GM19193 (cell line): Measurements from ENCODE around the gene CDK10.
A peak's percentile ranks its signal among the peaks of the same experiment; 100 is the strongest.

ENCODE experiments used
- POLR2A ChIP-seq: IDR thresholded peaks from 4 replicates; pipeline ENCODE4 v1.6.1; 2011; ENCODE audit not compliant: insufficient read depth, insufficient read length; ENCODE audit errors: extremely low read depth

Gene CDK10

DNA sequence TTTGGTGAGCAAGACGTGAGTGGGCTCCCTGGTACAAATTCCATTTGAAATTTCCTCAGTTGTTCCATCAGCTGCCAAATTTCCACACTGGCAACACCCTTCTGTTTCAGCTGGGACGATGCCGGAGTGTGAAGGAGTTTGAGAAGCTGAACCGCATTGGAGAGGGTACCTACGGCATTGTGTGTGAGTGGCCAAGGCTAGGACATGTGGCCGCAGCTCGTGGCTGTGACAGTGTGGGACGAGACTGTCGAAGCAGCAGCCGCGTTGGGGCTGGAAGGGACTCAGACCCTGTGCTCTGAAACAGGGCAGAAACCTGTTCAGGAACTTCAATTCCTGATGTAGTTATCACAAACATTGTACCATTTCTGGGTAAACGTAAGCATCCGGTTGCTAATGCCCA, 2.7 kb downstream of the CDK10 start:
- no peak for TF ChIP-seq POLR2A

DNA sequence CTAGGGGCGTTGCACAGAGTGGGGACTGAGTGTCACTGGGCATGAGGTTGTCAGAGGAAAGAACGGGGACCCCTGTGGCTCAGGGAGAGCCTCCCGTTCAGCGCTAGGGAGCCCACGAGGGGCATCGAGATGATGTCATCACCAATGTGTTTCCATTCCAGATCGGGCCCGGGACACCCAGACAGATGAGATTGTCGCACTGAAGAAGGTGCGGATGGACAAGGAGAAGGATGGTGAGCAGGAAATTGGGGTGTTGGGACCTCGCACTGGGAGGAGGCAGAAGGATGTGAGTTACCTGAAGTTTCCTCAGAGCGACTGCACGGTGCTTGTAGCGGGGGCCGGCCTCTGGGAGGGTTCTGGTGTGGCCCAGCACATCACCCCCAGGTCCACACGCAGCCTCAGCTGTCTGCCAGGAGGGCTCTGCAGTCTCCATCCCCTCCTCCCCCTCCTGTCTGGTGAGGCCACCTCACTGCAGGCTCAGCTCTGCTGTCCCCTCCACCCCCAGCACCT, 4.0 kb downstream of the CDK10 start:
- TF ChIP-seq POLR2A, result no peak

DNA sequence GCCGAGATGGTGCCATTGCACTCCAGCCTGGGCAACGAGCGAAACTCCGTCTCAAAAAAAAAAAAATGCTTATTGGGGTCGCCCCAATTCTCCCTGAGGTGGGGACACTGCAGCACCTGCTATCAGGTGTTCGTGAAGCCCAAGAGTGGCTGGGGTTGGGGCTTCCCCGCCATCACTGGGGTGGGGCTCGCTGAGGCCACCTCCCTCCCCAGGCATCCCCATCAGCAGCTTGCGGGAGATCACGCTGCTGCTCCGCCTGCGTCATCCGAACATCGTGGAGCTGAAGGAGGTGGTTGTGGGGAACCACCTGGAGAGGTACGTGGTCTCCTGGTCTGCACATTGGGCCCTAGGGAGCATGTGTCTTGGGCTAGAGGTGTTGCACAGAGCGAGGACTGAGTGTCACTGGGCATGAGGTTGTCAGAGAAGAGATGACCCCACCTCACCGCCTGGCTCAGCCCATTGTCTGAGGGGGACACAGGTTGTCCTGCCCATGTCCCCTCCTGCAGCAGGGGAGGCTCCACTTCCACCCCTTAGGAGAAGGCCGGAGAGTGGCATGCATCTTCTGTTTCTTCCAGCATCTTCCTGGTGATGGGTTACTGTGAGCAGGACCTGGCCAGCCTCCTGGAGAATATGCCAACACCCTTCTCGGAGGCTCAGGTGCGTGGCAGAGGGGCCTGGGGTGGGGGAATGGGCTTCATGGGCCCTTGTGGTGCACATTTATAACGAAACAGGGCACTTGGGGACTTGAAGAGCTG, 4.9 kb downstream of the CDK10 start:
- TF ChIP-seq POLR2A, result no peak

DNA sequence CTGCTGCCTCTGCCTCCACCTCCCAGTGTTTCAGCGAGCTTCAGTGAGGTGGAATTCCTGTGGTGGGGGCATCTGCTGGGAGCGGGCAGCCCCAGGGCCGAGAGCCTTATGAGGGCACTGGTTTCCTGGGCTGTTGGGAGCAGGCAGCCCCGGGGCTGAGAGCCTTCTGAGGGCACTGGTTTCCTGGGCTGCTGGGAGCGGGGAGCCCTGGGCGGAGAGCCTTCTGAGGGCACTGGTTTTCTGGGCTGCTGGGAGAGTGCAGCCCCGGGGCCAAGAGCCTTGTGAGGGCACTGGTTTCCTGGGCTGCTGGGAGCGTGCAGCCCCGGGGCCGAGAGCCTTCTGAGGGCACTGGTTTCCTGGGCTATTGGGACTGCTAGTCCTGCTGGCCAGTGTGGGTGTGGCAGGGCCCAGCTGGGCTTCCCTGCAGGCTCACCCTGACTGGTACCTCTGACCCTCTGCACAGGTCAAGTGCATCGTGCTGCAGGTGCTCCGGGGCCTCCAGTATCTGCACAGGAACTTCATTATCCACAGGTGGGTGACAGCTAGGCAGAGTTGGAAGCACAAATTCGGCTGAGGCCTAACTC, 5.6 kb downstream of the CDK10 start:
- no peak for TF ChIP-seq POLR2A

DNA sequence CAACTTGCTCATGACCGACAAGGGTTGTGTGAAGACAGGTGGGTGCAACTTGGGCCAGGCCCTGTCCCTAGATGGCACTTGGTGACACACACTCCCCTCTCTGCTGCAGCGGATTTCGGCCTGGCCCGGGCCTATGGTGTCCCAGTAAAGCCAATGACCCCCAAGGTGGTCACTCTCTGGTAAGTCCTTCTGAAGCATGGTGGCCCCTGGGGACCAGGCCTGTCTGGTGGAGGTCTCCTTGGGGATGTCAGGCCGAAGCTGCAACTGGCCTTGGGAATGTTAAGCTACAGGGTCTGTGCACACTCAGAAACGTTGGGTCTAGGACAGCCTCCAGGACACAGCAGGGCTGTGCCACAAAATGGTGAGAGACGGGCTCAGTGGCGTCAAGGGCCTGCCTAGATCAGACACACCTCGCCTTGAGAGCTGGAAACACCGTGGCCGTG, 6.8 kb downstream of the CDK10 start:
- TF ChIP-seq POLR2A, result no peak

DNA sequence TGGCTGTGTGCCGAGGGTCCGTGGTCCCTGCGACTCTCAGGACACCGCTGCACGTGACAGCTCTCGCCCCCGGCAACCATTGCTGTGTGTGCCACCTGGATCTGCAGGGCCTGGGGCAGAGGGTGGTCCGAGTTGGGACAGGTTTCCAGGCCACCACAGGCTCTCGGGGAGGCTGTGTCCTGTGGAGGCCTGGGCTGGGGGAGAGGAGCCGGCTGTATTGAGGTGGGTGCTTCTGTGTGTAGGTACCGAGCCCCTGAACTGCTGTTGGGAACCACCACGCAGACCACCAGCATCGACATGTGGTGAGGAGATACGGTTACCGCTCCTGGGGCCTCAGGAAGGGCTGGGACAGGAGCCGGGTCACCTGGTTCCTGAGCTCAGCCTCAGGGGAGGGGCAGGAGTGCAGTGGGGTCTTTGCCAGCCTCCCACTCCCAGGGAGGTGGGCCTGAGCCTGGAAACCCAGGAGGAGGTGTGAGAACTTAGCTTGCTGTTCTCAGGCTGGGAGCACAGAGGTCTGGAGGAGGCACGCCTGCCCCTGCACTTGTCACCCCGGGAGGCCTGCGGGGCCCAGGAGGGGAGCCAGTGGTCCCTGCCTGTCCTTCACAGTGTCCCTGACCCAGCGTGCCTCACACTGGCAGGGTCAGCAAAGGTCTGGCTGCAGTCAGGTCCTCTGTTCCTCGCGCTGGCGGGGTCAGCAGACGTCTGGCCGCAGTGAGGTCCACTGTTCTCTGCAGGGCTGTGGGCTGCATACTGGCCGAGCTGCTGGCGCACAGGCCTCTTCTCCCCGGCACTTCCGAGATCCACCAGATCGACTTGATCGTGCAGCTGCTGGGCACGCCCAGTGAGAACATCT, 7.7 kb downstream of the CDK10 start:
- no peak for TF ChIP-seq POLR2A

DNA sequence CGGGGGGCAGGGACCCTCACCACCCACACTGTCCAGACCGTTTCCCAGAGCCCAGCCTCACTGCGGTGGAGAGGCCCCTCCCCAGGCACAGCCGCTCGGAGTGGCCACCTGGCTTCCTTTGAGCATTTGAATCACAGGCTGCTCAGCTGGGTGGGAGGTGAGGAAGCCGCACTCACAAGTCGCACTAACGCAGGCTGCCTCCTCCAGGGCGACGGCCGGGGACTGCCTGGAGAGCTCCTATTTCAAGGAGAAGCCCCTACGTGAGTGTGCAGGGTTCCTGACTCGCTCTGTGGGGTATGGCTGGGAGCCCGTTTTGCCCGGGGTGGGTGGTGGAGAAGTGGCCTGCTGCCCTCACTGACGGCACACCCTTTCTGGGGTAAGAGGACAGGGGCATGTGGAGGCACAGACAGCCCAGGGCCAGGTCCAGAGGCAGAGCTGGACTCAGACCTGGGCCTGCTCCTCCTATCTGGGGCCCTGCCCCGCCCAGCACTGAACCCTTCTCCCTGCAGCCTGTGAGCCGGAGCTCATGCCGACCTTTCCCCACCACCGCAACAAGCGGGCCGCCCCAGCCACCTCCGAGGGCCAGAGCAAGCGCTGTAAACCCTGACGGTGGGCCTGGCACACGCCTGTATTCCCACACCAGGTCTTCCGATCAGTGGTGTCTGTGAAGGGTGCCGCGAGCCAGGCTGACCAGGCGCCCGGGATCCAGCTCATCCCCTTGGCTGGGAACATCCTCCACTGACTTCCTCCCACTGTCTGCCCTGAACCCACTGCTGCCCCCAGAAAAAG, 8.8 kb downstream of the CDK10 start:
- no peak for TF ChIP-seq POLR2A

DNA sequence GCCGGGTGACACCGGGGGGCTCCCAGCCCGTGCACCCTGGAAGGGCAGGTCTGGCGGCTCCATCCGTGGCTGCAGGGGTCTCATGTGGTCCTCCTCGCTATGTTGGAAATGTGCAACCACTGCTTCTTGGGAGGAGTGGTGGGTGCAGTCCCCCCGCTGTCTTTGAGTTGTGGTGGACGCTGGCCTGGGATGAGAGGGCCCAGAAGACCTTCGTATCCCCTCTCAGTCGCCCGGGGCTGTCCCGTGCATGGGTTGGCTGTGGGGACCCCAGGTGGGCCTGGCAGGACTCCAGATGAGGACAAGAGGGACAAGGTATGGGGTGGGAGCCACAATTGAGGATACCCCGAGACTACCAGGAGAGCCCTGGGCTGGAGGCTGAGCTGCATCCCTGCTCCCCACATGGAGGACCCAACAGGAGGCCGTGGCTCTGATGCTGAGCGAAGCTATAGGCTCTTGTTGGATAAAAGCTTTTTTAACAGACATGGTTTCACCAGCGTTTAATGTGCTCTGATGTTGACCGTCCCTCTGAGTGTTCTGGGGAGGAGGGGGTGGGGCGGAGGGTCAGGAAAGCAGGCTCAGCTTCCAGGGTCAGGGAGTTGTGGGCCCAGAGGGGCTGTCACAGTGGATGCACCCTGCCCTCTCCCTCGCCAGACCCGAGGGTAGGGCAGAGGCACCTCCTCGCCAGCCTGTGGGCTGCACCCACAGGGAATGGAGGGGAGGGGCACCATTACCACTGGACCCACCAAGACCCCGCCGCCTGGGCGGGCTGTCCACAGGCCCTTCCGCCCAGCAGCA, 9.6 kb downstream of the CDK10 start:
- TF ChIP-seq POLR2A, result no peak

DNA sequence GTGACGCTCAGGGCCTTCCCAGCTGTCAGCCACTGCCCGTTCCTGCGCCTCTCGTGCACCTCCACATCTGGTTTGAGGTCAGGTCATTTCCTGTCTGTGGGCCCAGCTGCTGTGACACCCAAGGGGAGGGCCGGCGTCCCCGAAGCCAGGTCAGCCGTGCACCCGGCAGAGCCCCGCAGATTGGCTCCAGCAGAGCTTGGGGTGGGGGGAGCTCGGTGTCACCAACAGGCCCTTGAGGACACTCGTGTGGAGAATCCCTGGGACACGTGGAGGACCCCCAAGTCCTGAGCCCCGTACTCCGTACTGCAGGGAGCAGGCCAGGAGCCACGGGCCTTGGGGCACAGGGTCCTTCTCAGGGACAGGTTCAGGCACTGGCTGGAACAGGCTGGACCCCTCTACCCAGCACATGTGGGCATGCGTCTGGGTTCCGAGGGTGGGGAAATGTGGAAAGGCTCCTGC, 10.2 kb downstream of the CDK10 start:
- TF ChIP-seq POLR2A, result peak; percentile 30

DNA sequence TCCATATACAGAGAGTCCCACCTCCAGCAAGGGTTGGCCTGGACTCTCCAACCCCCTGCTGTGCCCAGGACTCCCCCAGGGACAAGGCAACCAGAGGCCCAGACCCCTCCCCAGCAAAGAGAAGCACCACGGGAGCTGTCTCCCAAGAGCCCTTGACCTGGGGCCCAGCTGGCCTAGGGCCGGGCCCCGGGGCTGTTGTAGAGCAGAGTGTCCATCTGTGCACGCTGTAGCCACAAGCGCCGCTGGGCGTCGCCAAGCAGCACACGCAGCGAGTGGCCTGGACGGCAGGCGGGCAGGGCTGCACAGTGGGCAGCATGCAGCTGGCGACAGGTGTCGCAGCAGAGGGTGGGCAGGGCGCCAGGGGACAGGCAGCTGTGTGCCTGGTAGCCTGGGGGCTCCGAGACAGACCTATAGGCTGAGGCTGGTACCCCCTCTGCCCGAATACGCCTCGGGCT, 10.7 kb downstream of the CDK10 start:
- TF ChIP-seq POLR2A, result no peak

DNA sequence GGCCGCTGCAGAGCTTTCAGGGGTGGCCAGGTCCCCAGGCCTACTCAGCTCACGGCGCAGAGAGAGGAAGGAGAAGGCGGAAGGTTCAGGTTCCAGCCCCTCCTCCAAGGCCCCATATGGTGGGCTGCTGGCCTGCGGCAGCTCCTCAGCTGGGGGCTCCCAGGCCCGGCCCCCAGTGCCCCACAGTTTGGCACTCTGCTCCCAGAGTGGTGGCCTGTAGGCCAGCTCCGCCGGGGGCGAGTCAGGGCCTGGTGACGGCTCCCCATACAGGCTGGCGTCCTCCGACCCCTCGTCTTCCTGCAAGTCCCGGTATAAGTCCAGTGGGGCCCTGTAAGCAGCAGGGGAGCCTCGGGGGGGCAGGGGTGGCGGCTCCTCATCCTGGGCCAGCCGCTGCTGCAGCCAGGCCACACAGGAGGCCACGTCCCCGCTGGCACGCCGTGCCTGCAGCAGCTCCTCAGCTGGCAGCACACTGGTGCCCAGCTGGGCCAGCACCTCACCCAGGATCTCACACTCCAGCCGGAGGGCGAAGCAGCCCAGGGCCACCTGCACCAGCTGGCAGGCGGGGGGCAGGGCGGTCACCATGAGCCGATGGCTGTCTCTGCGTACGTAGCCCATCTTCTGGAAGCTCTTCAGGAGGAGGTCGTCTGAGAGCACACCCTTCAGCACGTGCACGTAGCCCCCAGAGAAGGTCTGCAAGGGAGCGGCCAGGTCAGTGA, 11.3 kb downstream of the CDK10 start:
- no peak for TF ChIP-seq POLR2A

DNA sequence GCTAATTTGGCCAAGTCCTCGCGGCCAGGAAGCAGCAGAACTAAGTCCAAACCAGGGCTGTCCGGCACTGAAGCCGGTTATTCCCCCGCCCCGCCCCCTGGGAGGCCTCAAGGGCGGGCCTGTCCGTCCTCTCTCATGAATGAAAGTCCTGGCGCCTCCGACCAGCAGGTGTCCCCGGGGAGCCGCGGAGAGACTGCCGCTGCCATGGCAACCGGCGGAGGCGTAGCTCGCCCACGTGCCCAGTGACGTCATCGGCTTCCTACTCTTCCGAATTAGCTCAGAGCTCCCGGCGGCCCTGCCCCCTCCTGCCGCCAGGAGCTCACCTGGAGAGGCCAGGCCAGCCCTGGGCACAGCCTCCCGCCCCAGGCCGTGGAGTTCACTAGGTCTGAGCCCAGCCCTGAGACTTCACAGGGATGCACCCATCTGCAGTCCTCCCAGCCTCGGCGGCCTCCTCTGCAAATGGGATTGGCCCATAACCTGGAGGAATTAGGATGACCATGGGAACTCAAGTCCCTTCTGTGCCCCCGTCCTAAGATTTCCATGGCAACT, 13.7 kb downstream of the CDK10 start:
- TF ChIP-seq POLR2A, result no peak
